T-cell (primary cell): ENCODE results near the gene BUD23. TPM values are rescaled to one million over a fixed set of nuclear protein-coding genes. Genes with fewer than 3 reads are reported as not detected.

Experiments
- ATAC-seq, 4 experiments: fragments of 200-7000 bp in 3 of 4; fragments of 150-1000 bp in 1 of 4; cut with Tn5 transposase; replicated peaks in 1 of 4; 1 replicate in 3 of 4; 2 replicates in 1 of 4; pipeline ENCODE4 v1.10.0; 2021; ENCODE audit warnings: moderate library complexity in 3 of 4, mild to moderate bottlenecking in 2 of 4, moderate number of reproducible peaks in 1 of 4
- CTCF ChIA-PET, 2 donors: fragments of 300-600 bp; sonication (Branson Sonifier 250); formaldehyde crosslinking; loops; one replicate each; lab custom pipeline; 2022; ENCODE audit warnings: antibody characterized with exemption in 2 of 2; lab: Charles Lee
- POLR2A ChIA-PET, 2 donors: fragments of 300-600 bp; sonication (Branson Sonifier 250); formaldehyde crosslinking; loops; one replicate each; lab custom pipeline; 2022; ENCODE audit warnings: antibody characterized with exemption in 2 of 2; lab: Charles Lee
- DNase-seq, 35 experiments: peaks; one replicate each; pipeline versions ENCODE4 v3.0.0 to v3.0.0-alpha.2; 2013 to 2023
- H3K27ac ChIP-seq: one replicate; pipeline ENCODE4 v1.5.1; 2013; ENCODE audit warnings: low read length
- H3K27me3 ChIP-seq, 2 experiments: replicated peaks in 1 of 2; 1 replicate in 1 of 2; 2 replicates in 1 of 2; pipeline versions ENCODE4 v1.6.1 to v1.7.0; 2013; ENCODE audit warnings: low read length in 1 of 2, mixed read lengths in 1 of 2; ENCODE audit not compliant: control insufficient read depth in 2 of 2, insufficient read depth in 2 of 2; ENCODE audit errors: extremely low read depth in 1 of 2
- H3K36me3 ChIP-seq, 2 donors: 1 replicate in 1 of 2; 2 replicates in 1 of 2; pipeline versions ENCODE4 v1.6.1 to v1.7.0; 2013; ENCODE audit warnings: low read length in 1 of 2; ENCODE audit not compliant: control insufficient read depth in 2 of 2, insufficient read depth in 1 of 2; ENCODE audit errors: extremely low read depth in 1 of 2
- H3K4me1 ChIP-seq, 2 experiments: 1 replicate in 1 of 2; 2 replicates in 1 of 2; pipeline versions ENCODE4 v1.6.1 to v1.7.0; 2013; ENCODE audit warnings: low read length in 2 of 2, mixed read lengths in 1 of 2; ENCODE audit not compliant: insufficient read depth in 2 of 2, control insufficient read depth in 1 of 2; ENCODE audit errors: extremely low read depth in 1 of 2
- H3K4me3 ChIP-seq, 2 donors: 1 replicate in 1 of 2; 2 replicates in 1 of 2; pipeline versions ENCODE4 v1.5.1 to v1.7.0; 2013; ENCODE audit warnings: mild to moderate bottlenecking in 2 of 2, low read length in 1 of 2, moderate library complexity in 1 of 2; ENCODE audit not compliant: control insufficient read depth in 1 of 2; ENCODE audit errors: extremely low read depth in 1 of 2
- H3K9me3 ChIP-seq: 2 replicates; pipeline ENCODE4 v1.7.0; 2013
- H3K27ac Mint-ChIP-seq, 2 donors: one replicate each; pipeline ENCODE4 v1.8.0; 2020 to 2021; ENCODE audit warnings: mild to moderate bottlenecking in 2 of 2, mixed read lengths in 2 of 2
- H3K27me3 Mint-ChIP-seq, 2 donors: one replicate each; pipeline ENCODE4 v1.8.0; 2021 to 2022; ENCODE audit warnings: mixed read lengths in 2 of 2
- H3K36me3 Mint-ChIP-seq: one replicate; pipeline ENCODE4 v1.8.0; 2021; ENCODE audit warnings: mixed read lengths
- H3K4me1 Mint-ChIP-seq, 3 donors: one replicate each; pipeline ENCODE4 v1.8.0; 2020 to 2022; ENCODE audit warnings: mixed read lengths in 3 of 3, mild to moderate bottlenecking in 1 of 3
- H3K4me3 Mint-ChIP-seq, 3 donors: one replicate each; pipeline ENCODE4 v1.8.0; 2020 to 2022; ENCODE audit warnings: mild to moderate bottlenecking in 3 of 3, mixed read lengths in 3 of 3, moderate library complexity in 3 of 3
- H3K9me3 Mint-ChIP-seq, 3 donors: one replicate each; pipeline ENCODE4 v1.8.0; 2020 to 2022; ENCODE audit warnings: mixed read lengths in 3 of 3
- WGBS: methylation state at CpG from one replicate; pipeline ENCODE4 v1.1.5; 2013; ENCODE audit warnings: missing lambda C conversion rate; ENCODE audit not compliant: insufficient coverage; 5-methylcytosine and 5-hydroxymethylcytosine counted together
- total RNA-seq, 35 experiments: library from RNA in 6 of 35; stranded (reverse) in 6 of 35; fragments of 120-200 nt in 1 of 35; gene quantifications; one replicate each; pipeline versions ENCODE4 v1.2.1 to v1.2.4 and lab custom pipeline; 2013 to 2026

Gene BUD23
- total RNA-seq, 5 donors from 2014 or later (not counting 1 experiment from before 2014, with no cell fraction given): 66.9 to 90.0 (median 71.2) TPM

GRCh38 chr7:73645643-73646174 is 37.7 kb upstream of the BUD23 start:
- DNase-seq (no peak), ATAC-seq (no peak)
- Histone ChIP-seq H3K27me3 (peaks cover 10 to 82% of the 10 kb centered on the region in 2 experiments), H3K36me3 (no peaks in the 10 kb centered on the region), H3K4me3 (no peak overlapping the region), H3K4me1 (peaks cover 0 to 6% of the 10 kb centered on the region in 2 experiments), H3K27ac (no peak overlapping the region), H3K9me3 (no peaks in the 10 kb centered on the region)
- Mint-ChIP-seq H3K4me1 (peaks cover 0 to 20% (median 11%) of the 10 kb centered on the region in 3 donors), H3K36me3 (no peaks in the 10 kb centered on the region), H3K27me3 (peaks cover 41 to 55% of the 10 kb centered on the region in 2 donors), H3K27ac (no peak overlapping the region), H3K4me3 (no peak overlapping the region), H3K9me3 (peaks cover 0 to 5% (median 0%) of the 10 kb centered on the region in 3 donors)
- POLR2A ChIA-PET: no interaction called here
- CTCF ChIA-PET: interaction anchor here in 1 of 2 donors (0.6 kb wide), 1 partner anchor 185 kb away, joined by 6 read pairs; no protein-coding TSS in a partner anchor
- WGBS: 33% methylated on average over 4 of the region's 4 CpGs

GRCh38 chr7:73646785-73647724 is 36.3 kb upstream of the BUD23 start:
- Mint-ChIP-seq H3K27me3 (peaks cover 45 to 55% of the 10 kb centered on the region in 2 donors), H3K4me3 (peak overlapping the region in 2 of 3 donors; percentile 34 to 79), H3K4me1 (peaks cover 0 to 20% (median 11%) of the 10 kb centered on the region in 3 donors), H3K9me3 (peaks cover 0 to under 1% (median 0%) of the 10 kb centered on the region in 3 donors), H3K36me3 (no peaks in the 10 kb centered on the region), H3K27ac (no peak overlapping the region)
- DNase-seq: no peak
- Histone ChIP-seq H3K36me3 (no peaks in the 10 kb centered on the region), H3K27ac (no peak overlapping the region), H3K9me3 (no peaks in the 10 kb centered on the region), H3K4me1 (peaks cover 0 to 6% of the 10 kb centered on the region in 2 experiments), H3K27me3 (peaks cover 16 to 84% of the 10 kb centered on the region in 2 experiments), H3K4me3 (no peak overlapping the region)
- ChIA-PET CTCF (interaction anchor here in 1 of 2 donors (0.5 kb wide), 1 partner anchor 32 kb away, joined by 4 read pairs; no protein-coding TSS in a partner anchor), POLR2A (interaction anchor here in 1 of 2 donors (0.6 kb wide), 1 partner anchor 28 kb away, joined by 8 read pairs; no protein-coding TSS in a partner anchor)
- no peak for ATAC-seq
- WGBS: 35% methylated on average over 11 of the region's 16 CpGs

GRCh38 chr7:73647725-73648592 is 35.4 kb upstream of the BUD23 start:
- Mint-ChIP-seq H3K36me3 (no peaks in the 10 kb centered on the region), H3K4me1 (peaks cover 0 to 20% (median 11%) of the 10 kb centered on the region in 3 donors), H3K9me3 (no peaks in the 10 kb centered on the region), H3K27ac (no peak overlapping the region), H3K27me3 (peaks cover 50 to 62% of the 10 kb centered on the region in 2 donors), H3K4me3 (peak overlapping the region; percentile 36 to 79 (median 41))
- WGBS: 2% methylated on average over 52 of the region's 62 CpGs
- peak; percentile 79 to 90 (median 86) for ATAC-seq
- ChIA-PET POLR2A (no interaction called here), CTCF (no interaction called here)
- H3K4me3 ChIP-seq: peak overlapping the region; percentile 7 to 64
- H3K9me3 ChIP-seq: no peaks in the 10 kb centered on the region
- H3K4me1 ChIP-seq: peaks cover 0 to 6% of the 10 kb centered on the region in 2 experiments
- H3K27me3 ChIP-seq: peaks cover 16 to 88% of the 10 kb centered on the region in 2 experiments
- H3K36me3 ChIP-seq: no peaks in the 10 kb centered on the region
- DNase-seq: peak in 15 of 35 experiments; percentile 11 to 59 (median 24)
- no peak overlapping the region for H3K27ac ChIP-seq

GRCh38 chr7:73648593-73649332 is 34.6 kb upstream of the BUD23 start:
- Histone ChIP-seq H3K9me3 (no peaks in the 10 kb centered on the region), H3K36me3 (no peaks in the 10 kb centered on the region), H3K4me1 (peaks cover 0 to 6% of the 10 kb centered on the region in 2 experiments), H3K4me3 (no peak overlapping the region), H3K27ac (no peak overlapping the region), H3K27me3 (peaks cover 16 to 92% of the 10 kb centered on the region in 2 experiments)
- peaks cover 0 to 20% (median 11%) of the 10 kb centered on the region in 3 donors for H3K4me1 Mint-ChIP-seq
- H3K27me3 Mint-ChIP-seq: peaks cover 53 to 63% of the 10 kb centered on the region in 2 donors
- H3K4me3 Mint-ChIP-seq: peak overlapping the region in 2 of 3 donors; percentile 41 to 79
- no peaks in the 10 kb centered on the region for H3K9me3 Mint-ChIP-seq
- POLR2A ChIA-PET: no interaction called here
- no peak overlapping the region for H3K27ac Mint-ChIP-seq
- ATAC-seq (no peak), DNase-seq (no peak)
- CTCF ChIA-PET: no interaction called here
- WGBS: 50% methylated on average over 1 of the region's 1 CpG
- H3K36me3 Mint-ChIP-seq: no peaks in the 10 kb centered on the region

GRCh38 chr7:73649576-73649975 is 33.8 kb upstream of the BUD23 start:
- H3K4me3 ChIP-seq: no peak overlapping the region
- peaks cover 16 to 92% of the 10 kb centered on the region in 2 experiments for H3K27me3 ChIP-seq
- ChIA-PET POLR2A (no interaction called here), CTCF (no interaction called here)
- H3K27me3 Mint-ChIP-seq: peaks cover 50 to 64% of the 10 kb centered on the region in 2 donors
- H3K4me1 Mint-ChIP-seq: peaks cover 0 to 20% (median 11%) of the 10 kb centered on the region in 3 donors
- ATAC-seq (no peak), DNase-seq (no peak)
- H3K4me1 ChIP-seq: peaks cover 0 to 6% of the 10 kb centered on the region in 2 experiments
- H3K27ac ChIP-seq: no peak overlapping the region
- H3K9me3 ChIP-seq: no peaks in the 10 kb centered on the region
- no peaks in the 10 kb centered on the region for H3K36me3 Mint-ChIP-seq
- H3K36me3 ChIP-seq: no peaks in the 10 kb centered on the region
- H3K9me3 Mint-ChIP-seq: no peaks in the 10 kb centered on the region
- peak overlapping the region in 1 of 2 donors; percentile 13 for H3K27ac Mint-ChIP-seq
- H3K4me3 Mint-ChIP-seq: peak overlapping the region in 1 of 3 donors; percentile 79
- WGBS: 44% methylated on average over 6 of the region's 9 CpGs
